ENCODE data around the gene ADGRV1.

GRCh38 chr5:90792725-90793124, 234.1 kb downstream of the ADGRV1 start:
- no peak for TF ChIP-seq SMC3 (IDR thresholded peaks at IDR 0.05; ENCODE audit: low read depth, low read length)
- TF ChIP-seq POLR2AphosphoS5 (IDR thresholded peaks at IDR 0.05; ENCODE audit: low read depth, low read length): no peak
- TF ChIP-seq, protein P1, sequence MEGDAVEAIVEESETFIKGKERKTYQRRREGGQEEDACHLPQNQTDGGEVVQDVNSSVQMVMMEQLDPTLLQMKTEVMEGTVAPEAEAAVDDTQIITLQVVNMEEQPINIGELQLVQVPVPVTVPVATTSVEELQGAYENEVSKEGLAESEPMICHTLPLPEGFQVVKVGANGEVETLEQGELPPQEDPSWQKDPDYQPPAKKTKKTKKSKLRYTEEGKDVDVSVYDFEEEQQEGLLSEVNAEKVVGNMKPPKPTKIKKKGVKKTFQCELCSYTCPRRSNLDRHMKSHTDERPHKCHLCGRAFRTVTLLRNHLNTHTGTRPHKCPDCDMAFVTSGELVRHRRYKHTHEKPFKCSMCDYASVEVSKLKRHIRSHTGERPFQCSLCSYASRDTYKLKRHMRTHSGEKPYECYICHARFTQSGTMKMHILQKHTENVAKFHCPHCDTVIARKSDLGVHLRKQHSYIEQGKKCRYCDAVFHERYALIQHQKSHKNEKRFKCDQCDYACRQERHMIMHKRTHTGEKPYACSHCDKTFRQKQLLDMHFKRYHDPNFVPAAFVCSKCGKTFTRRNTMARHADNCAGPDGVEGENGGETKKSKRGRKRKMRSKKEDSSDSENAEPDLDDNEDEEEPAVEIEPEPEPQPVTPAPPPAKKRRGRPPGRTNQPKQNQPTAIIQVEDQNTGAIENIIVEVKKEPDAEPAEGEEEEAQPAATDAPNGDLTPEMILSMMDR (IDR thresholded peaks at IDR 0.05): no peak
- TF ChIP-seq ELF1 (IDR thresholded peaks at IDR 0.05): no peak
- TF ChIP-seq, protein P2, sequence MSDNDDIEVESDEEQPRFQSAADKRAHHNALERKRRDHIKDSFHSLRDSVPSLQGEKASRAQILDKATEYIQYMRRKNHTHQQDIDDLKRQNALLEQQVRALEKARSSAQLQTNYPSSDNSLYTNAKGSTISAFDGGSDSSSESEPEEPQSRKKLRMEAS (IDR thresholded peaks at IDR 0.05; ENCODE audit: low read depth): no peak
- no peak for TF ChIP-seq TAF1 (IDR thresholded peaks at IDR 0.05; ENCODE audit: borderline replicate concordance, low read depth, low read length)

Data from SK-N-SH (cell line).